HepG2 (cell line): ENCODE results near the gene LAMA5. TPM values are rescaled to one million over a fixed set of nuclear protein-coding genes. Genes with fewer than 3 reads are reported as not detected.

ENCODE experiments used
- DR1 ChIP-seq: sonication (generic); formaldehyde crosslinking; IDR thresholded peaks from 2 replicates; pipeline ENCODE4 v1.8.0; 2021; ENCODE audit warnings: mild to moderate bottlenecking, missing genetic modification reagents, inconsistent platforms
- HDAC2 ChIP-seq: sonication (generic); formaldehyde crosslinking; IDR thresholded peaks from 2 replicates; pipeline ENCODE4 v1.4.0; 2020; ENCODE audit warnings: missing genetic modification reagents
- JARID2 ChIP-seq: sonication (generic); formaldehyde crosslinking; IDR thresholded peaks from 2 replicates; pipeline ENCODE4 v1.8.1; 2023; ENCODE audit warnings: missing genetic modification reagents, inconsistent platforms; ENCODE audit not compliant: insufficient replicate concordance
- MXI1 ChIP-seq: IDR thresholded peaks from 3 replicates; pipeline ENCODE4 v1.6.1; 2012; ENCODE audit warnings: low read depth, low read length, inconsistent platforms, borderline replicate concordance
- ZBTB20 ChIP-seq: sonication (generic); formaldehyde crosslinking; IDR thresholded peaks from 2 replicates; pipeline ENCODE4 v1.8.1; 2023; ENCODE audit warnings: missing genetic modification reagents, low read depth, mild to moderate bottlenecking, borderline replicate concordance
- ZNF382 ChIP-seq: sonication (generic); formaldehyde crosslinking; IDR thresholded peaks from 2 replicates; pipeline ENCODE4 v1.5.0; 2020; ENCODE audit warnings: missing genetic modification reagents, mild to moderate bottlenecking, borderline replicate concordance
- ZNF431 ChIP-seq: sonication (generic); formaldehyde crosslinking; IDR thresholded peaks from 2 replicates; pipeline ENCODE4 v1.9.0; 2022; ENCODE audit warnings: missing genetic modification reagents, low read depth, mild to moderate bottlenecking, borderline replicate concordance
- ZNF709 ChIP-seq: sonication (generic); formaldehyde crosslinking; IDR thresholded peaks from 2 replicates; pipeline ENCODE4 v1.5.0; 2020; ENCODE audit warnings: mild to moderate bottlenecking, missing genetic modification reagents
- polyA plus RNA-seq, 8 experiments: library from polyadenylated mRNA; depleted of rRNA in 3 of 8; stranded (reverse) in 7 of 8; unstranded in 1 of 8; fragments of >200 nt; fragmentation: Illumina TruSeq in 4 of 8; extraction: Trizol in 4 of 8; gene quantifications; 2 replicates each; pipeline versions ENCODE4 v1.2.1 to v1.2.3, GENCODE V29; 2011 to 2016; ENCODE audit warnings: low read depth in 4 of 8, missing spikeins in 1 of 8, mixed read lengths in 1 of 8; ENCODE audit not compliant: insufficient read depth in 1 of 8
- total RNA-seq, 5 experiments: library from RNA; depleted of rRNA; stranded (reverse); fragments of >200 nt; fragmentation: Illumina TruSeq; extraction: Trizol; gene quantifications; 2 replicates each; pipeline ENCODE4 v1.2.3, GENCODE V29; 2016; ENCODE audit warnings: low read depth in 1 of 5
- TF ChIP-seq, protein P1 (sequence below): sonication (generic); formaldehyde crosslinking; IDR thresholded peaks from 2 replicates; pipeline ENCODE4 v1.4.0; 2020; ENCODE audit warnings: missing genetic modification reagents, mild to moderate bottlenecking, borderline replicate concordance
- TF ChIP-seq, protein P2 (sequence below): sonication (generic); formaldehyde crosslinking; IDR thresholded peaks from 2 replicates; pipeline ENCODE4 v1.5.1; 2020; ENCODE audit warnings: mild to moderate bottlenecking, missing genetic modification reagents, moderate library complexity
- TF ChIP-seq, protein P3 (sequence below), 2 experiments: sonication (generic) in 1 of 2; formaldehyde crosslinking in 1 of 2; IDR thresholded peaks; 2 replicates each; pipeline versions ENCODE4 v1.6.1 to v1.9.0; 2014 to 2022; ENCODE audit warnings: antibody characterized with exemption in 1 of 2, borderline replicate concordance in 1 of 2, inconsistent platforms in 1 of 2, low read depth in 1 of 2, missing genetic modification reagents in 1 of 2
- TF ChIP-seq, protein P4 (sequence below): sonication (generic); formaldehyde crosslinking; conservative IDR thresholded peaks from 2 replicates; pipeline ENCODE4 v1.4.0; 2020; ENCODE audit warnings: missing genetic modification reagents
- TF ChIP-seq, protein P5 (sequence below): sonication (generic); formaldehyde crosslinking; IDR thresholded peaks from 2 replicates; pipeline ENCODE4 v1.4.0; 2020; ENCODE audit warnings: missing genetic modification reagents

LAMA5 gene
- total and polyA plus RNA-seq, 2 of the 13 experiments (the other 11 are each of a cell fraction or from before 2014, with no cell fraction given), result 21.0 to 44.7 TPM

DNA sequence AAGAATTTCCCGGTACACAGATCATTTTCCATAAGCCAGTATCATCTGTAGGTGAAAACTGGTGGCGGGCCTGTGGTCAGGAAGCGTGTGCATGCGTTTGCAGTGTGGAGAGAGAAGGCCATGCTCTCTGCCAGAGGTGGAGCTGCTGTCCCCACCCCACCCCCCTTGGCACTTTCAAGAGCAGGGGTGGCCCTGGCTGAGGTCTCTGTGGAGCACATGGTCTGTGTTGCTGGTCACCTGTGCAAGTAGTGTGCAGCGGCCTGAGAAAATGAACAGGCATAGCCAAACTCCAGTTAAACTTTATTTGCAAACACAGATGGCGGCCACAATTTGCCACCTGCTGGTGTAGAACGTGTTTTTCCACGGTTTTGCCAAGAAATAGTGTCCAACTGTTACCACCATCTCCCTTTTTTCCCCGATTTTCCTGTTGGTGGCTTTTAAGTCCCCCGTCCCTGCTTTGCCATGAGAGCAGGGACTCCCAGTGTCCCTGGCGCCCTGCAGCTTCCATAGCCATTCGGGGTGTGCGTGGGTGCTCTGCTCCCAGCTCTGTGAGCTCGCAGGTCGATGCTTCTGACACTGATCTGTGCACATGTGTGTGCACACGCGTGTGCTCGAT is 61.9 kb downstream of the LAMA5 start (continued):
- TF ChIP-seq, protein P1, sequence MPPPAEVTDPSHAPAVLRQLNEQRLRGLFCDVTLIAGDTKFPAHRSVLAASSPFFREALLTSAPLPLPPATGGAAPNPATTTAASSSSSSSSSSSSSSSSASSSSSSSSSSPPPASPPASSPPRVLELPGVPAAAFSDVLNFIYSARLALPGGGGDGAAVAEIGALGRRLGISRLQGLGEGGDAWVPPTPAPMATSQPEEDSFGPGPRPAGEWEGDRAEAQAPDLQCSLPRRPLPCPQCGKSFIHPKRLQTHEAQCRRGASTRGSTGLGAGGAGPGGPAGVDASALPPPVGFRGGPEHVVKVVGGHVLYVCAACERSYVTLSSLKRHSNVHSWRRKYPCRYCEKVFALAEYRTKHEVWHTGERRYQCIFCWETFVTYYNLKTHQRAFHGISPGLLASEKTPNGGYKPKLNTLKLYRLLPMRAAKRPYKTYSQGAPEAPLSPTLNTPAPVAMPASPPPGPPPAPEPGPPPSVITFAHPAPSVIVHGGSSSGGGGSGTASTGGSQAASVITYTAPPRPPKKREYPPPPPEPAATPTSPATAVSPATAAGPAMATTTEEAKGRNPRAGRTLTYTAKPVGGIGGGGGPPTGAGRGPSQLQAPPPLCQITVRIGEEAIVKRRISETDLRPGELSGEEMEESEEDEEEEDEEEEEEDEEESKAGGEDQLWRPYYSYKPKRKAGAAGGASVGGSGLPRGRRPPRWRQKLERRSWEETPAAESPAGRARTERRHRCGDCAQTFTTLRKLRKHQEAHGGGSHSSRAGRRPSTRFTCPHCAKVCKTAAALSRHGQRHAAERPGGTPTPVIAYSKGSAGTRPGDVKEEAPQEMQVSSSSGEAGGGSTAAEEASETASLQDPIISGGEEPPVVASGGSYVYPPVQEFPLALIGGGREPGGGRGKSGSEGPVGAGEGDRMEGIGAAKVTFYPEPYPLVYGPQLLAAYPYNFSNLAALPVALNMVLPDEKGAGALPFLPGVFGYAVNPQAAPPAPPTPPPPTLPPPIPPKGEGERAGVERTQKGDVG (CRISPR knock-in tag), result peak; percentile 87; the same call in 1 of the 2 replicates
- TF ChIP-seq HDAC2 (CRISPR knock-in tag) (no peak), ZBTB20 (CRISPR knock-in tag) (no peak; the same call in 1 of the 2 replicates), ZNF382 (CRISPR knock-in tag) (no peak), MXI1 (peak; percentile 82; the same call in 1 of the 3 replicates), DR1 (peak; percentile 6; the same call in 1 of the 2 replicates), JARID2 (no peak), ZNF709 (no peak), ZNF431 (CRISPR knock-in tag) (no peak)
- TF ChIP-seq, protein P2, sequence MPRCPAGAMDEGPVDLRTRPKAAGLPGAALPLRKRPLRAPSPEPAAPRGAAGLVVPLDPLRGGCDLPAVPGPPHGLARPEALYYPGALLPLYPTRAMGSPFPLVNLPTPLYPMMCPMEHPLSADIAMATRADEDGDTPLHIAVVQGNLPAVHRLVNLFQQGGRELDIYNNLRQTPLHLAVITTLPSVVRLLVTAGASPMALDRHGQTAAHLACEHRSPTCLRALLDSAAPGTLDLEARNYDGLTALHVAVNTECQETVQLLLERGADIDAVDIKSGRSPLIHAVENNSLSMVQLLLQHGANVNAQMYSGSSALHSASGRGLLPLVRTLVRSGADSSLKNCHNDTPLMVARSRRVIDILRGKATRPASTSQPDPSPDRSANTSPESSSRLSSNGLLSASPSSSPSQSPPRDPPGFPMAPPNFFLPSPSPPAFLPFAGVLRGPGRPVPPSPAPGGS (CRISPR knock-in tag), result peak; percentile 38; the same call in 1 of the 2 replicates
- TF ChIP-seq, protein P3, sequence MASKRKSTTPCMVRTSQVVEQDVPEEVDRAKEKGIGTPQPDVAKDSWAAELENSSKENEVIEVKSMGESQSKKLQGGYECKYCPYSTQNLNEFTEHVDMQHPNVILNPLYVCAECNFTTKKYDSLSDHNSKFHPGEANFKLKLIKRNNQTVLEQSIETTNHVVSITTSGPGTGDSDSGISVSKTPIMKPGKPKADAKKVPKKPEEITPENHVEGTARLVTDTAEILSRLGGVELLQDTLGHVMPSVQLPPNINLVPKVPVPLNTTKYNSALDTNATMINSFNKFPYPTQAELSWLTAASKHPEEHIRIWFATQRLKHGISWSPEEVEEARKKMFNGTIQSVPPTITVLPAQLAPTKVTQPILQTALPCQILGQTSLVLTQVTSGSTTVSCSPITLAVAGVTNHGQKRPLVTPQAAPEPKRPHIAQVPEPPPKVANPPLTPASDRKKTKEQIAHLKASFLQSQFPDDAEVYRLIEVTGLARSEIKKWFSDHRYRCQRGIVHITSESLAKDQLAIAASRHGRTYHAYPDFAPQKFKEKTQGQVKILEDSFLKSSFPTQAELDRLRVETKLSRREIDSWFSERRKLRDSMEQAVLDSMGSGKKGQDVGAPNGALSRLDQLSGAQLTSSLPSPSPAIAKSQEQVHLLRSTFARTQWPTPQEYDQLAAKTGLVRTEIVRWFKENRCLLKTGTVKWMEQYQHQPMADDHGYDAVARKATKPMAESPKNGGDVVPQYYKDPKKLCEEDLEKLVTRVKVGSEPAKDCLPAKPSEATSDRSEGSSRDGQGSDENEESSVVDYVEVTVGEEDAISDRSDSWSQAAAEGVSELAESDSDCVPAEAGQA (IDR thresholded peaks at IDR 0.05; ENCODE audit: low read depth), result no peak
- TF ChIP-seq, protein P3 (CRISPR knock-in tag; IDR thresholded peaks at IDR 0.05; ENCODE audit: borderline replicate concordance), result no peak
- TF ChIP-seq, protein P4, sequence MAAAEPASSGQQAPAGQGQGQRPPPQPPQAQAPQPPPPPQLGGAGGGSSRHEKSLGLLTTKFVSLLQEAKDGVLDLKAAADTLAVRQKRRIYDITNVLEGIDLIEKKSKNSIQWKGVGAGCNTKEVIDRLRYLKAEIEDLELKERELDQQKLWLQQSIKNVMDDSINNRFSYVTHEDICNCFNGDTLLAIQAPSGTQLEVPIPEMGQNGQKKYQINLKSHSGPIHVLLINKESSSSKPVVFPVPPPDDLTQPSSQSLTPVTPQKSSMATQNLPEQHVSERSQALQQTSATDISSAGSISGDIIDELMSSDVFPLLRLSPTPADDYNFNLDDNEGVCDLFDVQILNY (CRISPR knock-in tag), result no peak
- TF ChIP-seq, protein P5, sequence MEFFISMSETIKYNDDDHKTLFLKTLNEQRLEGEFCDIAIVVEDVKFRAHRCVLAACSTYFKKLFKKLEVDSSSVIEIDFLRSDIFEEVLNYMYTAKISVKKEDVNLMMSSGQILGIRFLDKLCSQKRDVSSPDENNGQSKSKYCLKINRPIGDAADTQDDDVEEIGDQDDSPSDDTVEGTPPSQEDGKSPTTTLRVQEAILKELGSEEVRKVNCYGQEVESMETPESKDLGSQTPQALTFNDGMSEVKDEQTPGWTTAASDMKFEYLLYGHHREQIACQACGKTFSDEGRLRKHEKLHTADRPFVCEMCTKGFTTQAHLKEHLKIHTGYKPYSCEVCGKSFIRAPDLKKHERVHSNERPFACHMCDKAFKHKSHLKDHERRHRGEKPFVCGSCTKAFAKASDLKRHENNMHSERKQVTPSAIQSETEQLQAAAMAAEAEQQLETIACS (CRISPR knock-in tag), result no peak
